Prostate gland (tissue), 2 donors: ENCODE measurements around the gene ASCC2.

Experiments used
- POLR2A ChIP-seq: fragments of 450-650 bp; IDR thresholded peaks from one replicate; pipeline ENCODE4 v1.6.1; 2016; ENCODE audit warnings: antibody characterized with exemption, mild to moderate bottlenecking
- POLR2AphosphoS5 ChIP-seq: sonication (generic); formaldehyde crosslinking; IDR thresholded peaks from one replicate; pipeline ENCODE4 v1.6.1; 2017; ENCODE audit warnings: antibody characterized with exemption
- TF ChIP-seq, protein P1 (sequence below), 4 experiments: fragments of 200-600 bp in 2 of 4; fragments of 450-650 bp in 2 of 4; sonication (generic) in 2 of 4; IDR thresholded peaks; 1 replicate in 3 of 4; 2 replicates in 1 of 4; pipeline ENCODE4 v1.5.1; 2016 to 2019; ENCODE audit warnings: antibody characterized with exemption in 4 of 4, mild to moderate bottlenecking in 2 of 4, moderate library complexity in 2 of 4

- TF ChIP-seq, protein P1, sequence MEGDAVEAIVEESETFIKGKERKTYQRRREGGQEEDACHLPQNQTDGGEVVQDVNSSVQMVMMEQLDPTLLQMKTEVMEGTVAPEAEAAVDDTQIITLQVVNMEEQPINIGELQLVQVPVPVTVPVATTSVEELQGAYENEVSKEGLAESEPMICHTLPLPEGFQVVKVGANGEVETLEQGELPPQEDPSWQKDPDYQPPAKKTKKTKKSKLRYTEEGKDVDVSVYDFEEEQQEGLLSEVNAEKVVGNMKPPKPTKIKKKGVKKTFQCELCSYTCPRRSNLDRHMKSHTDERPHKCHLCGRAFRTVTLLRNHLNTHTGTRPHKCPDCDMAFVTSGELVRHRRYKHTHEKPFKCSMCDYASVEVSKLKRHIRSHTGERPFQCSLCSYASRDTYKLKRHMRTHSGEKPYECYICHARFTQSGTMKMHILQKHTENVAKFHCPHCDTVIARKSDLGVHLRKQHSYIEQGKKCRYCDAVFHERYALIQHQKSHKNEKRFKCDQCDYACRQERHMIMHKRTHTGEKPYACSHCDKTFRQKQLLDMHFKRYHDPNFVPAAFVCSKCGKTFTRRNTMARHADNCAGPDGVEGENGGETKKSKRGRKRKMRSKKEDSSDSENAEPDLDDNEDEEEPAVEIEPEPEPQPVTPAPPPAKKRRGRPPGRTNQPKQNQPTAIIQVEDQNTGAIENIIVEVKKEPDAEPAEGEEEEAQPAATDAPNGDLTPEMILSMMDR (IDR thresholded peaks at IDR 0.05), result no peak
- TF ChIP-seq POLR2A (no peak), POLR2AphosphoS5 (no peak)
These were observed 79.9 kb downstream of the ASCC2 start for GRCh38 chr22:29758068-29758622.
